Endodermal cell (in vitro differentiated cells): Measurements from ENCODE around the gene POC1A. TPM values are rescaled to one million over a fixed set of nuclear protein-coding genes. Genes with fewer than 3 reads are reported as not detected.

Experiments used
- DNase-seq: peaks from one replicate; pipeline ENCODE4 v3.0.0-alpha.2; 2017
- H3K27ac ChIP-seq: 2 replicates; pipeline ENCODE4 v1.5.1; 2013; ENCODE audit warnings: mild to moderate bottlenecking, low read depth, low read length, moderate library complexity
- H3K27me3 ChIP-seq: 2 replicates; pipeline ENCODE4 v1.6.1; 2013; ENCODE audit warnings: mild to moderate bottlenecking, low read length, moderate library complexity; ENCODE audit not compliant: insufficient read depth, control insufficient read depth, poor library complexity, severe bottlenecking
- H3K36me3 ChIP-seq: 2 replicates; pipeline ENCODE4 v1.7.0; 2013; ENCODE audit warnings: mild to moderate bottlenecking, low read length, moderate library complexity; ENCODE audit not compliant: control insufficient read depth, insufficient read depth
- H3K4me1 ChIP-seq: one replicate; pipeline ENCODE4 v1.7.0; 2013; ENCODE audit warnings: low read length; ENCODE audit not compliant: control insufficient read depth, insufficient read depth
- H3K4me3 ChIP-seq: 2 replicates; pipeline ENCODE4 v1.5.1; 2013; ENCODE audit warnings: mild to moderate bottlenecking, low read length, moderate library complexity
- H3K9ac ChIP-seq: 2 replicates; pipeline ENCODE4 v1.6.1; 2013; ENCODE audit warnings: mild to moderate bottlenecking, low read length, moderate library complexity; ENCODE audit not compliant: poor library complexity, severe bottlenecking; ENCODE audit errors: extremely low read depth
- H3K9me3 ChIP-seq: 2 replicates; pipeline ENCODE4 v1.6.1; 2013; ENCODE audit warnings: mild to moderate bottlenecking, low read length, moderate library complexity; ENCODE audit not compliant: control insufficient read depth
- H3K27ac Mint-ChIP-seq: 2 replicates; pipeline ENCODE4 v1.8.0; 2020; ENCODE audit warnings: mixed read lengths
- H3K27me3 Mint-ChIP-seq: 2 replicates; pipeline ENCODE4 v1.8.0; 2021; ENCODE audit warnings: mild to moderate bottlenecking, mixed read lengths; ENCODE audit not compliant: insufficient read depth
- H3K36me3 Mint-ChIP-seq: 2 replicates; pipeline ENCODE4 v1.8.0; 2020; ENCODE audit warnings: low read depth, mixed read lengths
- H3K4me1 Mint-ChIP-seq: 2 replicates; pipeline ENCODE4 v1.8.0; 2020; ENCODE audit warnings: mixed read lengths
- H3K4me3 Mint-ChIP-seq: 2 replicates; pipeline ENCODE4 v1.8.0; 2020; ENCODE audit warnings: mild to moderate bottlenecking, moderate library complexity, mixed read lengths
- H3K9me3 Mint-ChIP-seq: 2 replicates; pipeline ENCODE4 v1.8.0; 2020; ENCODE audit warnings: mild to moderate bottlenecking, mixed read lengths
- WGBS, 2 experiments: methylation state at CpG; one replicate each; pipeline versions ENCODE4 v1.1.5 to v1.1.7; 2013; ENCODE audit warnings: missing lambda C conversion rate in 2 of 2, mixed read lengths in 1 of 2; ENCODE audit not compliant: insufficient coverage in 1 of 2, insufficient read length in 1 of 2; 5-methylcytosine and 5-hydroxymethylcytosine counted together
- total RNA-seq, 2 donors: library from RNA; stranded (reverse); fragmentation: NEBNext Ultra II Directional in 1 of 2; extraction: Animal tissue kit (Norgen Biotek cat#: 25700) in 1 of 2; gene quantifications; 2 replicates in 1 of 2; 3 replicates in 1 of 2; pipeline ENCODE4 v1.2.1, GENCODE V29; 2021
- TF ChIP-seq, protein P1 (sequence below): fragments of 200-600 bp; sonication (generic); conservative IDR thresholded peaks from 2 replicates; pipeline ENCODE4 v1.5.0; 2021; ENCODE audit warnings: antibody characterized with exemption, mild to moderate bottlenecking

POC1A gene
- total RNA-seq, 2 donors from 2014 or later, result 19.7 to 24.0 TPM

DNA sequence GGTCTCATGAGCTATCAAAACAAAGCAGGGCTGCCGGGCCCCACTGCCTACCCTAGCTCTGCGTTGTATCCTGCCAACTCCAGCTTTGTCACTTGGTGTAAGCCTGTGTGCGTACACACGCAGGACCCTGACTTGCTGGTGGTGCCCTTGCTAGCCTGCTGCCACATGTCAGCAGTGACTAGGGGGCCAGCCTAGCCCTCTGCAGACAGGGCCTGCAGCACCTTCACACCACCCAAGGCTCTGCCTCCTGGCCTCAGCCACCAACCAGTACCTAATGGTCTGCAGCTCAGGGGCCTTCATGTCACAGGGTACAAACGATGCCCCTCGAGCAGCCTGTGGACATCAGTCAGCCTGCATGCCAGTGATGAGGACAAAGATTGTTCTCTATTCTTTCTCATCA, 67.8 kb downstream of the POC1A start:
- Mint-ChIP-seq H3K36me3 (no peaks in the 10 kb centered on the region), H3K27me3 (no peaks in the 10 kb centered on the region), H3K4me1 (peaks cover 27% of the 10 kb centered on the region), H3K9me3 (no peaks in the 10 kb centered on the region), H3K4me3 (no peak overlapping the region), H3K27ac (no peak overlapping the region)
- TF ChIP-seq, protein P1, sequence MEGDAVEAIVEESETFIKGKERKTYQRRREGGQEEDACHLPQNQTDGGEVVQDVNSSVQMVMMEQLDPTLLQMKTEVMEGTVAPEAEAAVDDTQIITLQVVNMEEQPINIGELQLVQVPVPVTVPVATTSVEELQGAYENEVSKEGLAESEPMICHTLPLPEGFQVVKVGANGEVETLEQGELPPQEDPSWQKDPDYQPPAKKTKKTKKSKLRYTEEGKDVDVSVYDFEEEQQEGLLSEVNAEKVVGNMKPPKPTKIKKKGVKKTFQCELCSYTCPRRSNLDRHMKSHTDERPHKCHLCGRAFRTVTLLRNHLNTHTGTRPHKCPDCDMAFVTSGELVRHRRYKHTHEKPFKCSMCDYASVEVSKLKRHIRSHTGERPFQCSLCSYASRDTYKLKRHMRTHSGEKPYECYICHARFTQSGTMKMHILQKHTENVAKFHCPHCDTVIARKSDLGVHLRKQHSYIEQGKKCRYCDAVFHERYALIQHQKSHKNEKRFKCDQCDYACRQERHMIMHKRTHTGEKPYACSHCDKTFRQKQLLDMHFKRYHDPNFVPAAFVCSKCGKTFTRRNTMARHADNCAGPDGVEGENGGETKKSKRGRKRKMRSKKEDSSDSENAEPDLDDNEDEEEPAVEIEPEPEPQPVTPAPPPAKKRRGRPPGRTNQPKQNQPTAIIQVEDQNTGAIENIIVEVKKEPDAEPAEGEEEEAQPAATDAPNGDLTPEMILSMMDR, result no peak
- Histone ChIP-seq H3K36me3 (no peaks in the 10 kb centered on the region), H3K9me3 (no peaks in the 10 kb centered on the region), H3K9ac (no peak overlapping the region), H3K4me3 (no peak overlapping the region), H3K27me3 (no peaks in the 10 kb centered on the region), H3K4me1 (peaks cover 23% of the 10 kb centered on the region), H3K27ac (no peak overlapping the region)
- DNase-seq, result no peak
- WGBS, 2 experiments, result 96 to 100% methylated on average over 6 of the region's 6 CpGs

DNA sequence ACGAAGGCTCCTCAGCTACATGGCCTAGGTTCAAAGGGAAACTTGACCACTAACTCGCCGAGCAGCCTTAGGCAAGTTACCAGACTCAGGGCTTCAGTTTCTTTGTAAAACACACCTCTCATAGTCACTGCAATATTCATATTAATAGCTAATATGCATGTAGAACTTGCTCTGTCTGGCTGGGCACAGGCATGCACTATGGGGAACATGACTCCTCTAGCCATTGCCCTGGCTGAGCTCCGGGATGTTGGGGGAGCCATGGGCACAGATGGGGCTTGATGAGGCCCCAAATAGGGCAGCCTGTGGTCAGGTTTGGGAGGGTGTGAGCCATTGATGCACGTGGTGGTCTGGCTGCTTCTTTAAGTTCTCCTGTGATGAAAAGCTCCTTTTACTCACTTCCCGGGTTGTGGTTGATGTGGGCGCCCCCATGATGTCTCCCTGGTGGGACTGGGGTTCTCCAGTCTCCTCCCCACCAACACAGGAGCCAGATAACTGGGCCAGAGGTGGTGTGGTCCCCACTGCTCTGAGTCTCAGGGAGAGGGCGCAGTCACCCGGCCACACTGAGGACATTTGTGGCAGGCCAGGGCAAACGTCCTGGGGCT, 68.4 kb downstream of the POC1A start:
- Mint-ChIP-seq H3K27me3 (no peaks in the 10 kb centered on the region), H3K36me3 (no peaks in the 10 kb centered on the region), H3K4me3 (no peak overlapping the region), H3K9me3 (no peaks in the 10 kb centered on the region), H3K27ac (no peak overlapping the region), H3K4me1 (peaks cover 26% of the 10 kb centered on the region)
- Histone ChIP-seq H3K4me1 (peaks cover 23% of the 10 kb centered on the region), H3K4me3 (no peak overlapping the region), H3K9ac (no peak overlapping the region), H3K27me3 (no peaks in the 10 kb centered on the region), H3K27ac (no peak overlapping the region), H3K36me3 (no peaks in the 10 kb centered on the region), H3K9me3 (no peaks in the 10 kb centered on the region)
- TF ChIP-seq, protein P1, result no peak
- 90 to 91% methylated on average over 7 to 10 of the region's 10 CpGs for WGBS, 2 experiments
- no peak for DNase-seq

DNA sequence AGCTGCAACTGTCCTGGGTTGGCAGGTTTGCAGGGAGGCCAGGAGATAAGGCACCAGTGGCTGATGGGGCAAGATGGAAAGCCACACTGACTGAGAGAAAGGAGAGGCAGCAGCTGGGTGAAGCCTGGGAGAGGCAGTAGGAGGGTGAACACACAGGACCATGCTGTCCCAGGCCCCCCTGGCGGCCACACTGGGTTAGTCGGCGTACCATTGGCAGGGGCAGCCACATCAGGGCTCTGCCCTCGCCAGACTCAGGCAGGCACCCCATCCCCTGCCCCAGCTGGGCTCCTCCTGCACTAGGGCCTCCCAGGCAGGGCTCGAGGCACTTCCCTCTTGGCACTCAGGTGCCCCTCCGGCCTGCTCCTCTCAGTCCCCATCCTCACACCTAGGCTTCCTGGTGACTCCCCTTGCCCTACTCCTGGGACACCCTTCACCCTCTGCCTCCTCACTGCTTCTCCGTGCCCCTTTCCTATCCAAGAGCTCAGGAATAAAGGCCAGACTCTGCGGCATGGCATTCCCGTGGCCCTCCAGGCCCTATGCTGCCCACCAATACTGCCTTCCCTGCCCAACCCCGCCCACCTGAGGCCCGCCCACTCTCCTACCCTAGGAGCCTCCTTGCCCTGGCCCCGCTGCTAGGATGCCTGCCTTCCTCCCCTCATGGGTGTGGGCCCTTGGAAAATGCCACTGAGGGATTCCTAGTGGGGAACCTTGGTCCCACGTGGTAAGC, 69.1 kb downstream of the POC1A start:
- no peaks in the 10 kb centered on the region for H3K27me3 ChIP-seq
- Mint-ChIP-seq H3K4me3 (no peak overlapping the region), H3K27ac (peak overlapping the region; percentile 78), H3K36me3 (no peaks in the 10 kb centered on the region), H3K9me3 (no peaks in the 10 kb centered on the region), H3K4me1 (peaks cover 22% of the 10 kb centered on the region), H3K27me3 (no peaks in the 10 kb centered on the region)
- DNase-seq, result peak; percentile 78
- 83 to 94% methylated on average over 10 to 13 of the region's 13 CpGs for WGBS, 2 experiments
- H3K36me3 ChIP-seq, result no peaks in the 10 kb centered on the region
- no peak overlapping the region for H3K27ac ChIP-seq
- H3K9me3 ChIP-seq, result no peaks in the 10 kb centered on the region
- H3K4me3 ChIP-seq, result no peak overlapping the region
- TF ChIP-seq, protein P1, result peak; percentile 68
- H3K4me1 ChIP-seq, result peaks cover 20% of the 10 kb centered on the region
- no peak overlapping the region for H3K9ac ChIP-seq
